ENCODE measurements around the gene CISH.

The CISH gene

DNA sequence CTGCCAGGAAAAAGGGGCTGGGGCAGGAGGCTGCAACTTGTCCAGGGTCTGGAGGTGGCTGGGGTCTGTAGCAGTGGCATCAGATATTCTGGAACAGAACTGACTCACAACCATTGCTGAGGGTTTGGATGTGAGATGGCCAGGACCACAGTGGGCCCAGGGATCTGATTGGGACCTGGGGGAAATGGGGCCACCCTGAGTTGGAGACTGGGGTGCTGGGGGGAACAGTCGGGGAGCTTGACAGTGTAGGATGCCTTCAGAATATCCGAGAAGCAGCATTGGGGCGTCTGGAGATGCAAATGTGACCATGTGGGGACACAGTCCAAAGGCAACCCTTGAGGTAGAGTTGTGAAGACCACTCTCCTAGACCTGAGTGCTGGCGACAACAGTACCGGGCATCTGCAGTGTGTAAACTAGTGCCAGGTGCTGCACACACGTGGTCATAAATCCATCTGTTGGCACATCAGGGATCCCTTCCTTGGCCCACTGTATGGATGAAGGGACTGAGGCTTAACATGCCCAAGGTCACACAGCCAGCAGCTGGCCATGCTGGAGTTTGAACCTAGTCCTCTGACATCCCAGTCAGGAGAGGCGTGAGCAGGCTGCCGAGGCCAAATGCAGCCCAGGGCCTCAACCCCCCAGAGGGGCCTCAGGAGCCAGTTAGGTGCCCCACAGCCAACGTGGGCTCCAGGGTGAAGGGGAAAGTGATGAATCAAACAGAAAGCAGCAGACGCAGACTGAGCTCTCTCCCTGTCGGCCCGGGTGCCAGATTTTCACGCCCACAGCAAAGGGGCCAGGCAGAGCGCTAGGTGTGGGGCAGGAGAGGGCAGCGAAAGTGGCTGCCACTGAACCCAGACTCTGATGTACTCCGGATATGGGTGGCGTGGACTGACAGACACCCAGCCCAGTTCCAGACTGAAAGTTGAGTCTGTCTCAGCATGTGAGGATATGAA lies 23.5 kb downstream of the CISH start:
- no peak overlapping the region for H3K56ac ChIP-seq (ENCODE audit: low read length)
- no peak overlapping the region for H3K4me3 ChIP-seq (ENCODE audit: low read length)
- no peaks in the 10 kb centered on the region for H3K79me2 ChIP-seq (ENCODE audit: control insufficient read depth, insufficient read depth, low read length)
- H3K9ac ChIP-seq (ENCODE audit: low read length): no peak overlapping the region
- no peak overlapping the region for H2AK5ac ChIP-seq (ENCODE audit: low read length)
- H2BK5ac ChIP-seq (ENCODE audit: low read length): no peak overlapping the region
- H3K4me1 ChIP-seq (ENCODE audit: control insufficient read depth, low read depth, low read length): no peaks in the 10 kb centered on the region
- no peak overlapping the region for H4K8ac ChIP-seq (ENCODE audit: low read depth, low read length)
- no peak overlapping the region for H2BK120ac ChIP-seq (ENCODE audit: low read depth, low read length)
- H3K79me1 ChIP-seq (ENCODE audit: low read length): no peaks in the 10 kb centered on the region
- no peak overlapping the region for H2BK15ac ChIP-seq (replicated peaks; ENCODE audit: low read depth)
- no peak overlapping the region for H3K4ac ChIP-seq (ENCODE audit: low read depth, low read length)
- no peak overlapping the region for H3K23ac ChIP-seq (ENCODE audit: low read length)
- no peak overlapping the region for H3K27ac ChIP-seq (ENCODE audit: low read depth, low read length)
- no peak overlapping the region for H3K18ac ChIP-seq (ENCODE audit: low read length)
- no peaks in the 10 kb centered on the region for H3K36me3 ChIP-seq (ENCODE audit: control insufficient read depth, insufficient read depth, low read length)
- no peak for DNase-seq
- H4K5ac ChIP-seq (ENCODE audit: low read length): no peak overlapping the region
- WGBS (ENCODE audit: extremely low coverage, insufficient coverage, low lambda C conversion rate): no CpG with 5 or more reads among the region's 17 CpGs
- H3K4me2 ChIP-seq (ENCODE audit: low read length): no peak overlapping the region
- H3K27me3 ChIP-seq (ENCODE audit: insufficient read depth, low read length, poor library complexity): no peaks in the 10 kb centered on the region

DNA sequence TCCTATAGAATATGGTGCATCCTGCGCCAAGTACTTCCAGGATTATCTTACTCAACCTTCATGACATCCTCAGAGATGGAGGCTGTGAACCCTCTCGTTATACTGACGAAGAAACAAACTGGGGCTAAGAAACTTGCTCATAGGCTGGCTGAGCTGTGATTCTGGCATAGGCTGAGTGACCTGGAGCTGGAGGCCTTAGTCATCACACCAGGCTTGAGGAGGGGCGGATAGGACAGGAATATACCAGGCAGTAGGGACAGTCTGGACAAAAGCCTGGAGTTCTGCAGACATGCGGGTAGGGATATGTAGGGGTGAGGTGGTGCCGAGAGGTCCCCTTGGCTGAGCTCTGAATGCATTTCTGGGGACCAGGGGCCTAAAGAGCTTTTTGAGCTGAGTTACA lies 24.2 kb downstream of the CISH start:
- no peak for DNase-seq
- no peak overlapping the region for H3K56ac ChIP-seq (ENCODE audit: low read length)
- H2BK5ac ChIP-seq (ENCODE audit: low read length): no peak overlapping the region
- H3K4me3 ChIP-seq (ENCODE audit: low read length): no peak overlapping the region
- no peak overlapping the region for H3K4me2 ChIP-seq (ENCODE audit: low read length)
- H2AK5ac ChIP-seq (ENCODE audit: low read length): no peak overlapping the region
- no peaks in the 10 kb centered on the region for H3K4me1 ChIP-seq (ENCODE audit: control insufficient read depth, low read depth, low read length)
- H4K8ac ChIP-seq (ENCODE audit: low read depth, low read length): no peak overlapping the region
- no peak overlapping the region for H3K18ac ChIP-seq (ENCODE audit: low read length)
- no peak overlapping the region for H2BK120ac ChIP-seq (ENCODE audit: low read depth, low read length)
- H3K79me1 ChIP-seq (ENCODE audit: low read length): no peaks in the 10 kb centered on the region
- H2BK15ac ChIP-seq (replicated peaks; ENCODE audit: low read depth): no peak overlapping the region
- no peaks in the 10 kb centered on the region for H3K27me3 ChIP-seq (ENCODE audit: insufficient read depth, low read length, poor library complexity)
- H4K5ac ChIP-seq (ENCODE audit: low read length): no peak overlapping the region
- no peak overlapping the region for H3K9ac ChIP-seq (ENCODE audit: low read length)
- H3K23ac ChIP-seq (ENCODE audit: low read length): no peak overlapping the region
- H3K36me3 ChIP-seq (ENCODE audit: control insufficient read depth, insufficient read depth, low read length): no peaks in the 10 kb centered on the region
- no peak overlapping the region for H3K27ac ChIP-seq (ENCODE audit: low read depth, low read length)
- H3K79me2 ChIP-seq (ENCODE audit: control insufficient read depth, insufficient read depth, low read length): no peaks in the 10 kb centered on the region
- no peak overlapping the region for H3K4ac ChIP-seq (ENCODE audit: low read depth, low read length)
- no CpG with 5 or more reads among the region's 6 CpGs for WGBS (ENCODE audit: extremely low coverage, insufficient coverage, low lambda C conversion rate)

DNA sequence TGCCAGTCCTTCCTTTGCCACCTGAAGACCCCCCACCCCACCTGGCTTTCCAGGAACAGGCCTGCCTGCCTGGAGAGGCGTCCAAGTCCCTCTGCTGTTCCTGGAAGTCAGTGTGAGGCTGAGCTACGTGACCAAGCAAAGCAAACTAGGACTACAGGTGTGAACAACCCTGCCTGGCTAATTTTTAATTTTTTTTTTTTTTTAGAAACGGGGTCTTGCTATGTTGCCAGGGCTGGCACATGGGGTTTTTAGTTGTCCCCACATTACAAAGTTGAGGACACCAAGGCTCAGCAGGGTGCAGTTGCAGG lies 24.9 kb downstream of the CISH start:
- Histone ChIP-seq H3K9ac (ENCODE audit: low read length) (no peak overlapping the region), H3K27ac (ENCODE audit: low read depth, low read length) (no peak overlapping the region), H3K4ac (ENCODE audit: low read depth, low read length) (no peak overlapping the region), H3K4me1 (ENCODE audit: control insufficient read depth, low read depth, low read length) (no peaks in the 10 kb centered on the region), H3K4me3 (ENCODE audit: low read length) (no peak overlapping the region), H3K56ac (ENCODE audit: low read length) (no peak overlapping the region), H3K79me2 (ENCODE audit: control insufficient read depth, insufficient read depth, low read length) (no peaks in the 10 kb centered on the region), H4K5ac (ENCODE audit: low read length) (no peak overlapping the region), H3K4me2 (ENCODE audit: low read length) (no peak overlapping the region), H3K18ac (ENCODE audit: low read length) (no peak overlapping the region), H2AK5ac (ENCODE audit: low read length) (no peak overlapping the region), H2BK120ac (ENCODE audit: low read depth, low read length) (no peak overlapping the region), H4K8ac (ENCODE audit: low read depth, low read length) (no peak overlapping the region), H3K36me3 (ENCODE audit: control insufficient read depth, insufficient read depth, low read length) (no peaks in the 10 kb centered on the region), H3K27me3 (ENCODE audit: insufficient read depth, low read length, poor library complexity) (no peaks in the 10 kb centered on the region), H3K23ac (ENCODE audit: low read length) (no peak overlapping the region), H2BK5ac (ENCODE audit: low read length) (no peak overlapping the region), H2BK15ac (replicated peaks; ENCODE audit: low read depth) (no peak overlapping the region), H3K79me1 (ENCODE audit: low read length) (no peaks in the 10 kb centered on the region)
- DNase-seq: no peak
- no CpG with 5 or more reads among the region's 3 CpGs for WGBS (ENCODE audit: extremely low coverage, insufficient coverage, low lambda C conversion rate)

DNA sequence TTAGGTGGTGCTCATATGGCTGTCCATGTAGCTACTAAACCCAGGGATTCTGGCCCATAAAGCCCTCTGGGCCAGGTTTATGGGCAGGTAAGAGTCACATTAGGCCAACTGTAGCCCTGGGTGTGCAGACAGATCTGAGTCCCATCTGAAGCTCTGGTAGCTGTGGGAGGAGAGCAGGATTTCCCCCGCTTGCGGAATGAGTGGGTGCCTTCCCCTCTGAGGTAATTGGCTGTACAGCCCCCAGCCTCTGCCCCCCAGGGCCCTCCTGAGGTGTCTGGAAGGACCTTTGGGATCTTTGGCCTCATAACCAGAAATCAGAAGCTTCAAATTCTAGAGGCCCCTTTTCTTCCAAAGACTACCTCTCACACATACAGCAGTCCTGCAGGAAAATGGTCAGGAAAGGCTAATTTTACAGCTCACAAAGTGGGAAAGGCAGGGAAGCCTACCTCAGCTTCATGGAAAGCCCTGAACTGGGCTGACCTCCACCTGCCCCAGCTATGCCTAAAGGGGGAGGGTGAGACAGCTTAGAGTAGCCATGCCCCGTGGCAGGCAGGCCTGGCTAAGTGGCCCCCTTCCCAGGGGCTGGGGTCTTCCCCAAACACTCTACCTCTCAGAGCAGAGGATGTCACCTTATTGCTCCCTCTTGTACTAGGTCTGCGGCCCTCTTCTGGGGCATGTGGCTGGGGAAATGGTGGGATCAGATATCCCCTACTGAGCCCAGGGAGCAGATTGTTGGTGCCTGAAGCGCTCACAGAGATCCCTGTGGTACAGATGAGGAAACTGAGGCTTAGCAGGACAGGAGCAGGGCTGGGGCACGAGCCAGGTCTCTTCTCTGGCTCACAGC lies 25.4 kb downstream of the CISH start:
- Histone ChIP-seq H3K79me1 (ENCODE audit: low read length) (no peaks in the 10 kb centered on the region), H3K79me2 (ENCODE audit: control insufficient read depth, insufficient read depth, low read length) (no peaks in the 10 kb centered on the region), H3K4me1 (ENCODE audit: control insufficient read depth, low read depth, low read length) (no peaks in the 10 kb centered on the region), H3K56ac (ENCODE audit: low read length) (no peak overlapping the region), H3K27me3 (ENCODE audit: insufficient read depth, low read length, poor library complexity) (no peaks in the 10 kb centered on the region), H3K4me2 (ENCODE audit: low read length) (no peak overlapping the region), H3K4me3 (ENCODE audit: low read length) (no peak overlapping the region), H4K8ac (ENCODE audit: low read depth, low read length) (no peak overlapping the region), H4K5ac (ENCODE audit: low read length) (no peak overlapping the region), H2BK5ac (ENCODE audit: low read length) (no peak overlapping the region), H3K4ac (ENCODE audit: low read depth, low read length) (no peak overlapping the region), H3K27ac (ENCODE audit: low read depth, low read length) (no peak overlapping the region), H3K18ac (ENCODE audit: low read length) (no peak overlapping the region), H2BK15ac (replicated peaks; ENCODE audit: low read depth) (no peak overlapping the region), H3K36me3 (ENCODE audit: control insufficient read depth, insufficient read depth, low read length) (no peaks in the 10 kb centered on the region), H3K9ac (ENCODE audit: low read length) (no peak overlapping the region), H2AK5ac (ENCODE audit: low read length) (no peak overlapping the region), H3K23ac (ENCODE audit: low read length) (no peak overlapping the region), H2BK120ac (ENCODE audit: low read depth, low read length) (no peak overlapping the region)
- DNase-seq: no peak
- no CpG with 5 or more reads among the region's 6 CpGs for WGBS (ENCODE audit: extremely low coverage, insufficient coverage, low lambda C conversion rate)

DNA sequence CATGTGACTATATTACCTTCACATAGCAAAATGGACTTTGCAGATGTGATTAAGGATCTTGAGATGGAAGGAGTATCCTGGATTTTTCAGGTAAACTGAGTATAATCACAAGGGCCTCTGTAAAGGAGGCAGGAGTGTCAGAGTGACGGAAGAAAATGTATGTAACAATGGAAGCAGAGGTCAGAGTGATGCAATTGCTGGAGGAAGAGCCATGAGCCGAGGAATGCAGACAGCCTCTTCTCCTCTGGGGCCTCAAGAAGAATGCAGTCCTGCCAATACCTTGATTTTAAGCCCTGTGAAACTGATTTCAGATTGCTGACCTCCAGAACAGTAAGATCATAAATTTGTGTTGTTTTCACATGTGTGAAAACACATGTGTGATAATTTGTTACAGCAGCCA lies 27.2 kb downstream of the CISH start:
- no peak overlapping the region for H2AK5ac ChIP-seq (ENCODE audit: low read length)
- no peaks in the 10 kb centered on the region for H3K79me2 ChIP-seq (ENCODE audit: control insufficient read depth, insufficient read depth, low read length)
- H3K4me1 ChIP-seq (ENCODE audit: control insufficient read depth, low read depth, low read length): no peaks in the 10 kb centered on the region
- H3K9ac ChIP-seq (ENCODE audit: low read length): no peak overlapping the region
- no peak overlapping the region for H2BK15ac ChIP-seq (replicated peaks; ENCODE audit: low read depth)
- H3K27ac ChIP-seq (ENCODE audit: low read depth, low read length): no peak overlapping the region
- no peak overlapping the region for H3K18ac ChIP-seq (ENCODE audit: low read length)
- H4K8ac ChIP-seq (ENCODE audit: low read depth, low read length): no peak overlapping the region
- no peak overlapping the region for H4K5ac ChIP-seq (ENCODE audit: low read length)
- DNase-seq: peak; percentile 75
- no CpG with 5 or more reads among the region's 2 CpGs for WGBS (ENCODE audit: extremely low coverage, insufficient coverage, low lambda C conversion rate)
- no peak overlapping the region for H2BK5ac ChIP-seq (ENCODE audit: low read length)
- H3K36me3 ChIP-seq (ENCODE audit: control insufficient read depth, insufficient read depth, low read length): no peaks in the 10 kb centered on the region
- H3K4me3 ChIP-seq (ENCODE audit: low read length): no peak overlapping the region
- H3K27me3 ChIP-seq (ENCODE audit: insufficient read depth, low read length, poor library complexity): no peaks in the 10 kb centered on the region
- no peak overlapping the region for H3K4ac ChIP-seq (ENCODE audit: low read depth, low read length)
- H3K23ac ChIP-seq (ENCODE audit: low read length): no peak overlapping the region
- no peaks in the 10 kb centered on the region for H3K79me1 ChIP-seq (ENCODE audit: low read length)
- H2BK120ac ChIP-seq (ENCODE audit: low read depth, low read length): no peak overlapping the region
- H3K56ac ChIP-seq (ENCODE audit: low read length): no peak overlapping the region
- H3K4me2 ChIP-seq (ENCODE audit: low read length): no peak overlapping the region
